ENCODE measurements around the gene TM6SF1. TPM values are rescaled to one million over a fixed set of nuclear protein-coding genes. Genes with fewer than 3 reads are reported as not detected.
"Not testable (repeated sequence)": the region's sequence is repeated elsewhere in the genome, so short reads cannot be mapped to it uniquely, and the experiment has no call there.

Gene TM6SF1
- total and polyA plus RNA-seq, 2 experiments from 2014 or later = 0.14 TPM; not detected in 1

DNA sequence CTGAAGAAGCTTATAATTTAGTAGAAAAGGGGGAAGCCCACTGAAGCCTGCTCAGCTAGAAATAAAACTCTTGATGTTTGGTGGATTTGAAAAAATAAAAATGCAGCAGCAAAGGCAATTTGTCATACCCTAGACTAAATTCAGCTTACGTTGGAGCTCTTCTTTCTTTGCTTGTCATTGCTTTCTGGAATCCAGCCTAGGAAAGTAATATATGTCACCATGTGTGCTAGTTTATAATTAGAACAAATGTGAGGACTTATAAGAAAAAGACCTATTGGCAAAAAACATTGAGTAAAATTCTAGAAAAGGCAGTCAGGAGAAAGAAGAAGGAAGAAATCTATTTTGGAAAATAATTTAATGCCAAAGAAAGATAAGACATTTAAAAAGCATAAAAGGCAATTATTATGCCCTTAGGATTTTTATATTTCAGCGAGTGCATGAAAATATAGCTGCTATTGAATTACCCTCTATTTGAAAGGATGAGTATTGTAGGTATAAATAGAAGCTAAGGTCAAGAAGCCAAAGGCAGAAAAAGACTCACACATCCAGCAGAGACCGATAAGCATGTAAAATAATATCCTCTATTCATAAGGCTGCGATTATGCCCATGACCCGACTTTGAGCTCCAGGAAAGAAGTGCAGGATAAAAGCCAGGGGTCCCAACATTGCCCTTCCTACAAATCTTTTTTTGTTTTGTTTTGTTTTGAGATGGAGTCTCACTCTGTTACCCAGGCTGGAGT is 29.8 kb upstream of the TM6SF1 start:
- Histone ChIP-seq H3K9me3 (ENCODE audit: low read depth) (peaks cover 2% of the 10 kb centered on the region), H4K20me1 (ENCODE audit: insufficient read depth) (no peaks in the 10 kb centered on the region), H3K36me3 (ENCODE audit: low read depth) (no peaks in the 10 kb centered on the region), H3K79me2 (ENCODE audit: insufficient read depth) (no peaks in the 10 kb centered on the region), H3F3A (ENCODE audit: insufficient read depth) (no peaks in the 10 kb centered on the region), H3K4me3 (no peak overlapping the region), H2AFZ (no peak overlapping the region), H3K27me3 (replicated peaks; ENCODE audit: insufficient read depth) (peaks cover 18% of the 10 kb centered on the region), H3K27ac (no peak overlapping the region), H3K9me2 (ENCODE audit: insufficient read depth) (no peaks in the 10 kb centered on the region), H3K4me2 (ENCODE audit: unreplicated experiment) (no peak overlapping the region), H3K9ac (no peak overlapping the region), H3K4me1 (ENCODE audit: insufficient read depth) (no peaks in the 10 kb centered on the region)
- in situ Hi-C loops (cut with MboI) = no loop called here
- 48 to 55% methylated on average over 5 of the region's 5 CpGs for WGBS, 2 experiments (ENCODE audit: low coverage in 1 of 2, low lambda C conversion rate in 2 of 2, missing lambda C conversion rate in 2 of 2)
- no peak for TF ChIP-seq EZH2 (IDR thresholded peaks at IDR 0.05; ENCODE audit: insufficient read depth, poor library complexity, severe bottlenecking)
- no peak for TF ChIP-seq EZH2phosphoT487 (IDR thresholded peaks at IDR 0.05; ENCODE audit: insufficient read depth, low read depth)
- no peak for DNase-seq

- 31 to 35% methylated on average over 6 to 7 of the region's 7 CpGs for WGBS, 2 experiments (ENCODE audit: low coverage in 1 of 2, low lambda C conversion rate in 2 of 2, missing lambda C conversion rate in 2 of 2)
These were observed 28.7 kb upstream of the TM6SF1 start for GRCh38 chr15:83078712-83079111.

GRCh38 chr15:83081256-83082014 is 26.0 kb upstream of the TM6SF1 start:
- no peaks in the 10 kb centered on the region for H3K9me2 ChIP-seq (ENCODE audit: insufficient read depth)
- no peak overlapping the region for H2AFZ ChIP-seq
- H3K9me3 ChIP-seq (ENCODE audit: low read depth) = no peaks in the 10 kb centered on the region
- in situ Hi-C loops (cut with MboI) = no loop called here
- H3K9ac ChIP-seq = no peak overlapping the region
- no peaks in the 10 kb centered on the region for H4K20me1 ChIP-seq (ENCODE audit: insufficient read depth)
- WGBS, 2 experiments (ENCODE audit: low coverage in 1 of 2, low lambda C conversion rate in 2 of 2, missing lambda C conversion rate in 2 of 2) = 56 to 58% methylated on average over 5 of the region's 5 CpGs
- H3K4me2 ChIP-seq (ENCODE audit: unreplicated experiment) = no peak overlapping the region
- H3K27ac ChIP-seq = no peak overlapping the region
- DNase-seq = no peak
- H3K27me3 ChIP-seq (replicated peaks; ENCODE audit: insufficient read depth) = peaks cover 18% of the 10 kb centered on the region
- no peaks in the 10 kb centered on the region for H3K36me3 ChIP-seq (ENCODE audit: low read depth)
- H3K4me1 ChIP-seq (ENCODE audit: insufficient read depth) = no peaks in the 10 kb centered on the region
- no peak overlapping the region for H3K4me3 ChIP-seq
- H3K79me2 ChIP-seq (ENCODE audit: insufficient read depth) = no peaks in the 10 kb centered on the region
- no peaks in the 10 kb centered on the region for H3F3A ChIP-seq (ENCODE audit: insufficient read depth)
- TF ChIP-seq EZH2phosphoT487 (IDR thresholded peaks at IDR 0.05; ENCODE audit: insufficient read depth, low read depth) = no peak
- TF ChIP-seq EZH2 (IDR thresholded peaks at IDR 0.05; ENCODE audit: insufficient read depth, poor library complexity, severe bottlenecking) = no peak

More at GRCh38 chr15:83078712-83079111, 28.7 kb upstream of the TM6SF1 start:
- Histone ChIP-seq H3F3A (ENCODE audit: insufficient read depth) (no peaks in the 10 kb centered on the region), H3K27ac (no peak overlapping the region), H3K4me3 (no peak overlapping the region), H4K20me1 (ENCODE audit: insufficient read depth) (no peaks in the 10 kb centered on the region), H3K27me3 (replicated peaks; ENCODE audit: insufficient read depth) (peaks cover 18% of the 10 kb centered on the region), H3K4me2 (ENCODE audit: unreplicated experiment) (no peak overlapping the region), H3K9me2 (ENCODE audit: insufficient read depth) (no peaks in the 10 kb centered on the region), H2AFZ (no peak overlapping the region), H3K9ac (no peak overlapping the region), H3K36me3 (ENCODE audit: low read depth) (no peaks in the 10 kb centered on the region), H3K79me2 (ENCODE audit: insufficient read depth) (no peaks in the 10 kb centered on the region), H3K9me3 (ENCODE audit: low read depth) (no peaks in the 10 kb centered on the region), H3K4me1 (ENCODE audit: insufficient read depth) (no peaks in the 10 kb centered on the region)
- TF ChIP-seq EZH2phosphoT487 (IDR thresholded peaks at IDR 0.05; ENCODE audit: insufficient read depth, low read depth) (no peak), EZH2 (IDR thresholded peaks at IDR 0.05; ENCODE audit: insufficient read depth, poor library complexity, severe bottlenecking) (no peak)
- no peak for DNase-seq
- in situ Hi-C loops (cut with MboI) = no loop called here

DNA sequence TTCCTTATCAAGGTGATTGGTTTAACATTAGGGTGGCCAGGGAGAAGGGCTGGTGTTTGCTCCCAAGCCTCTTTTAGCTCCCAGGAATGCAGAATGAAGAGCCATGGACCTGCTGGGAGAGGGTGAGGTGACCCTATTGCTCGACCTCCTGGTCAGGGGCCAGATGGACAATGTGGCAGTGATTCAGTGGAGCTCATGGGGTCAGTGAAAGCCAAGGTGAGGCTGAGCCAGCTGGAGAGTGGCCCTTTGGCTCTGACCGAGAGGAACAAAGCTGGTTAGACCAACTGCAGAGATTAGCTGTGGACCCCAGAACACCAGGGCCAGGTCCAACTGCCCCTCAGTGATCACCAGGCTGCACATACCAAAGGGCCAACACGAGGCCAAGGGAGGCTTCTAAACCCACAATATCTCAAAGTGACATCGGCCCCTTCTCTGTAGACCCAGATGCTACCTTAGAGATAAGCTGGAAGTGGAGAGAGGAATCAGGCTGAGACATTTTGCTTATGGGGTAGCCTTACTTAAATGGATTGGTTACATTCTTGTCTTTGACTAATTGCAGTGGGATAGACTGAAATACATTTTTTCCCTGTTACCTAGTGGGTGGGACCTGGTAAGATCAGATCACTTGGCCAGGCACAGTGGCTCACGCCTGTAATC is 24.6 kb upstream of the TM6SF1 start:
- H3F3A ChIP-seq (ENCODE audit: insufficient read depth) = no peaks in the 10 kb centered on the region
- H3K27me3 ChIP-seq (replicated peaks; ENCODE audit: insufficient read depth) = peaks cover 13% of the 10 kb centered on the region
- TF ChIP-seq EZH2 (IDR thresholded peaks at IDR 0.05; ENCODE audit: insufficient read depth, poor library complexity, severe bottlenecking) (no peak), EZH2phosphoT487 (IDR thresholded peaks at IDR 0.05; ENCODE audit: insufficient read depth, low read depth) (no peak)
- no peak overlapping the region for H3K27ac ChIP-seq
- H3K9ac ChIP-seq = no peak overlapping the region
- no peak overlapping the region for H2AFZ ChIP-seq
- no peaks in the 10 kb centered on the region for H3K79me2 ChIP-seq (ENCODE audit: insufficient read depth)
- H3K4me2 ChIP-seq (ENCODE audit: unreplicated experiment) = no peak overlapping the region
- no peak for DNase-seq
- H3K9me2 ChIP-seq (ENCODE audit: insufficient read depth) = no peaks in the 10 kb centered on the region
- no peaks in the 10 kb centered on the region for H3K9me3 ChIP-seq (ENCODE audit: low read depth)
- no peaks in the 10 kb centered on the region for H4K20me1 ChIP-seq (ENCODE audit: insufficient read depth)
- 26 to 37% methylated on average over 5 of the region's 5 CpGs for WGBS, 2 experiments (ENCODE audit: low coverage in 1 of 2, low lambda C conversion rate in 2 of 2, missing lambda C conversion rate in 2 of 2)
- no peaks in the 10 kb centered on the region for H3K4me1 ChIP-seq (ENCODE audit: insufficient read depth)
- no peak overlapping the region for H3K4me3 ChIP-seq
- no peaks in the 10 kb centered on the region for H3K36me3 ChIP-seq (ENCODE audit: low read depth)
- in situ Hi-C loops (cut with MboI) = no loop called here

GRCh38 chr15:83085461-83085860 is 22.0 kb upstream of the TM6SF1 start:
- H3K9me3 ChIP-seq (ENCODE audit: low read depth); H3K27me3 ChIP-seq (replicated peaks; ENCODE audit: insufficient read depth); H3K36me3 ChIP-seq (ENCODE audit: low read depth); in situ Hi-C loops (cut with MboI); H3K27ac ChIP-seq; DNase-seq; H3K9me2 ChIP-seq (ENCODE audit: insufficient read depth); H3K4me1 ChIP-seq (ENCODE audit: insufficient read depth); H3K9ac ChIP-seq; H3K4me3 ChIP-seq; H3K4me2 ChIP-seq (ENCODE audit: unreplicated experiment); H3F3A ChIP-seq (ENCODE audit: insufficient read depth); H2AFZ ChIP-seq; H3K79me2 ChIP-seq (ENCODE audit: insufficient read depth); H4K20me1 ChIP-seq (ENCODE audit: insufficient read depth): not testable (repeated sequence)
- 72 to 75% methylated on average over 3 of the region's 3 CpGs for WGBS, 2 experiments (ENCODE audit: low coverage in 1 of 2, low lambda C conversion rate in 2 of 2, missing lambda C conversion rate in 2 of 2)

DNA sequence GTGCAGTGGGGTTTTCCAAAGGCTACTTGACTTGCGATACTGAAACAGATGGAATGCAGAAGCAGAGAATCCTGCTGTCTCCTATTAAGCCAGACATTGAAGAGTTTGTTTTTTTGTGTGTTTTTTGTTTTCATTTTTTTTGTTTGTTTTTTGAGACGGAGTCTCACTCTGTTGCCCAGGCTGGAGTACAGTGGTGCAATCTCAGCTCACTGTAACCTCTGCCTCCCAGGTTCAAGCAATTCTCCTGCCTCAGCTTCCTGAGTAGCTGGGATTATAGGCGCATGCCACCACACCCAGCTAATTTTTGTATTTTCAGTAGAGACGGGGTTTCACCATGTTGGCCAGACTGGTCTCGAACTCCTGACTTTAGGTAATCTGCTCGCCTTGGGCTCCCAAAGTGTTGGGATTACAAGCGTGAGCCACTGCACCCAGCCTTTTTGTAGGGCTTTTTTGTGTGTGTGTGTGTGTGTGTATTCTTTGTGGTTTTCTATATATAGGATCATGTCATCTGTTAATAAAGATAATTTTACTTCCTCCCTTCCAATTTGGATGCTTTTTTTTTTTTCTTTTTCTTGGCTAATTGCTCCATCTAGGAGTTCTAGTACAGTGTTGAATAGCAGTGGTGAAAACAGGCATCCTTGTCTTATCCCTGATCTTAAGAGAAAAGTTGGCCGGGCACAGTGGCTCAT is 21.4 kb upstream of the TM6SF1 start:
- in situ Hi-C loops (cut with MboI); H4K20me1 ChIP-seq (ENCODE audit: insufficient read depth); H3K27ac ChIP-seq; H3K79me2 ChIP-seq (ENCODE audit: insufficient read depth); H3K4me2 ChIP-seq (ENCODE audit: unreplicated experiment); H3K9me3 ChIP-seq (ENCODE audit: low read depth); H3F3A ChIP-seq (ENCODE audit: insufficient read depth); H3K36me3 ChIP-seq (ENCODE audit: low read depth); H2AFZ ChIP-seq; H3K4me3 ChIP-seq; H3K27me3 ChIP-seq (replicated peaks; ENCODE audit: insufficient read depth); H3K4me1 ChIP-seq (ENCODE audit: insufficient read depth); H3K9me2 ChIP-seq (ENCODE audit: insufficient read depth); DNase-seq; H3K9ac ChIP-seq: not testable (repeated sequence)
- 57 to 59% methylated on average over 8 of the region's 8 CpGs for WGBS, 2 experiments (ENCODE audit: low coverage in 1 of 2, low lambda C conversion rate in 2 of 2, missing lambda C conversion rate in 2 of 2)
